ENCODE measurements around the gene HPS3.

DNA sequence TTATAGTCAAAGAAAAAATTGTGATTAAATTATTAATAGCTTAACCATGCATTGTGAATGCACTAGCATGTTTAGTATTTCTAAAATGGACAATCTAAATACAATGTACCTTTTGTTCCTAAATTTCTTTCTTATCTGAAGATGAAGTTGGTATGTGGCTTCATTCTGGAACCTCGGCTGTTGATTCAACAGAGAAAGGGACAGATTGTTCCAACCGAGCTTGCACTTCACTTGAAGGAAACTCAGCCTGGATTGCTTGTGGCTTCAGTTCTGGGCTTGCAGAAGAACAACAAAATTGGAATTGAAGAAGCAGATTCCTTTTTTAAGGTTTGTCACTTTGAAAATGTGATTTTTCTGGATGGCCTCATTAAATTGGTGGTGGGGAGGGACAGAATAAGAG, 32.6 kb downstream of the HPS3 start:
- TF ChIP-seq, protein P1, sequence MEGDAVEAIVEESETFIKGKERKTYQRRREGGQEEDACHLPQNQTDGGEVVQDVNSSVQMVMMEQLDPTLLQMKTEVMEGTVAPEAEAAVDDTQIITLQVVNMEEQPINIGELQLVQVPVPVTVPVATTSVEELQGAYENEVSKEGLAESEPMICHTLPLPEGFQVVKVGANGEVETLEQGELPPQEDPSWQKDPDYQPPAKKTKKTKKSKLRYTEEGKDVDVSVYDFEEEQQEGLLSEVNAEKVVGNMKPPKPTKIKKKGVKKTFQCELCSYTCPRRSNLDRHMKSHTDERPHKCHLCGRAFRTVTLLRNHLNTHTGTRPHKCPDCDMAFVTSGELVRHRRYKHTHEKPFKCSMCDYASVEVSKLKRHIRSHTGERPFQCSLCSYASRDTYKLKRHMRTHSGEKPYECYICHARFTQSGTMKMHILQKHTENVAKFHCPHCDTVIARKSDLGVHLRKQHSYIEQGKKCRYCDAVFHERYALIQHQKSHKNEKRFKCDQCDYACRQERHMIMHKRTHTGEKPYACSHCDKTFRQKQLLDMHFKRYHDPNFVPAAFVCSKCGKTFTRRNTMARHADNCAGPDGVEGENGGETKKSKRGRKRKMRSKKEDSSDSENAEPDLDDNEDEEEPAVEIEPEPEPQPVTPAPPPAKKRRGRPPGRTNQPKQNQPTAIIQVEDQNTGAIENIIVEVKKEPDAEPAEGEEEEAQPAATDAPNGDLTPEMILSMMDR (IDR thresholded peaks at IDR 0.05; ENCODE audit: low read depth, low read length): no peak
- TF ChIP-seq, protein P2, sequence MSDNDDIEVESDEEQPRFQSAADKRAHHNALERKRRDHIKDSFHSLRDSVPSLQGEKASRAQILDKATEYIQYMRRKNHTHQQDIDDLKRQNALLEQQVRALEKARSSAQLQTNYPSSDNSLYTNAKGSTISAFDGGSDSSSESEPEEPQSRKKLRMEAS (IDR thresholded peaks at IDR 0.05; ENCODE audit: low read depth, low read length): no peak
- TF ChIP-seq POLR2A (IDR thresholded peaks at IDR 0.05; ENCODE audit: extremely low read depth, insufficient read length): no peak
